ENCODE data around the gene YTHDF2.
A peak's percentile ranks its signal among the peaks of the same experiment; 100 is the strongest.
"Not testable (repeated sequence)": the region's sequence is repeated elsewhere in the genome, so short reads cannot be mapped to it uniquely, and the experiment has no call there.

Gene YTHDF2

DNA sequence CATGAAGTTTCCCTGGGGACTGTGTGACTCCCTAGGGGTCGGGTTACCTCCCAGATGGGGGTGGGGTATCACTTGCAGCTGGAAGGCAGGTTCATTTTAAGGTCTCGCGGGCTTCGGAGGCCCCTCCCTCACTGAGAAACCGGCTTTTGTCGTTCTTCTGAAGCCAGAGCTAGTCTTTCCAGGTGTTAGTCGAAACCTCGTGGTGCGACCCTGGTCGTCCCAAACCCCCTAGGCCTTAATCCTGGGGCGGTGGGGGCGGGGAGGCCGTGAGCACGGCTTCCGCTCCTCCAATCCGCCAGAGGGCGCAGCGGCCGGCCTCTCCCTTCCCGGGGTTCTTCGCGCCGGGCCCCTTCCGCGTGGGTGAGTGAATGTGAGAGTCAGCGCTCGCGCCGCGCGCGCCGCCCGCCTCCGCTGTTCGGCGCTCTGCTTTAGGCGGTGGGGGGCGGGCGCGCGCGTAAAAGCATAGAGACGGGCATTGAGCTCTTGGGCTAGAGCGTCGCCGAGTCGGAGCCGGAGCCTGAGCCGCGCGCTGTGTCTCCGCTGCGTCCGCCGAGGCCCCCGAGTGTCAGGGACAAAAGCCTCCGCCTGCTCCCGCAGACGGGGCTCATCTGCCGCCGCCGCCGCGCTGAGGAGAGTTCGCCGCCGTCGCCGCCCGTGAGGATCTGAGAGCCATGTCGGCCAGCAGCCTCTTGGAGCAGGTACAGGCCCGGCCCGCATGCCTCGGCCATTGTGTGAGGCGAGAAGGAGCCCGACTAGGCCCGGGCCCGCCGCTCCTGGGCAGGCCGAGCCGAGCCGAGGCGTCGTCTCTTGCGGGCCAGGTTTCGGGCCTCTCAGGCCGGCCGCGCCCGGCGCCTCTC, at the start of gene YTHDF2:
TSS of gene YTHDF2 (plus strand) at position 491 of the 857 bp plus-strand sequence. CDS start at position 672, 181 bp downstream.
- DNase-seq = peak; percentile 97 to 98

DNA sequence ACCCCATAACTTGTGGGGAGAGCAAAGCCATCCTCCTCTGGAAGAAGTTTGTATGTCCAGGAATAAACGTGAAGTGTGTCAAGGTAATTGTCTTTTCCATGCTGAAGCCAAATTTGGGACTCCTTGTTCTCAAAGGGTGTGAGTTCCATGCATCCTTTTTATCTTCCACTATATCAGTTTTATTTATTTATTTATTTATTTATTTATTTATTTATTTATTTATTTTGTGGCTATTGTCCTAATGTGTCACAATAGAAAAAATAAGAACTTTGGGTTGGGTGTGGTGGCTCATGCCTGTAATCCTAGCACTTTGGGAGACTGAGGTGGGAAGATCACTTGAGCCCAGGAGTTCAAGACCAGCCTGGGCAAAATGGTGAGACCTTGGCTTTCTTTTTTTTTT, 45.1 kb upstream of the YTHDF2 start:
- DNase-seq = not testable (repeated sequence)

DNA sequence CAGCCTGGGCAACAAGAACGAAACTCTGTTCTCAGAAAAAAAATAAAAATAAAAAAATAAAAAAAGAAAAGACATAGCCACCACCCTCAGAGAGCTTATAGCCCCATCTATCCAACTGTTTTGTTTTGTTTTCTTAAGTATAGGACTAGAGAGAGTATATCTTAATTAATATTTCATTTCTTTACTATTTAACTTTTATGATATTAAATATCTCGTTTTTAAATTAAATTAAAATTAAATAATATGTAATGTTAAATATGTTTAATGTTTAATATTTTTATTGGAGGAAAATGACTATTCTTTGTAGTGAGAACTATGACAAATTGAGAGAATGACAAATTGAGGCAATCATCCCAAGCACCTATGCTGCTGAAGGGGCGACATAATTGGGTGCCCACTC, 33.1 kb upstream of the YTHDF2 start:
- no peak for DNase-seq

DNA sequence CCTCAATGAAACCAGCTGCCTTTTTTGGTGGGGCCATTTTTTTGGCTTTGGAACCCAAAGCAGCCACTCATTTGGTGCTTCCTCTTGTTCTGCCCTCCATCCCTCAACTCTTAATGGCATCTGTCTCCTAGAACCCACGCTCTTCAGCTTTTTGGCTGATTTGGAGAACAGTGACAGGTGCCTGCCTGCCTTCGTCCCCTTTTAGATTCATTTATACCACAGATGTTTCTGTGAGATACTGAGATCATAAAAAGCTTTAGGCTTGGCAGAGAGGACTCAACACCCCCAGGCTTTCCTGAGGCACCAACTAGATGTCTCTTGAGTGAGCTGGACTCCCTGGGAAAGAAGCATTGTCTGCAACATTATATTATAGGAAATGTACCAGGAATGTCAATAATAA, 20.4 kb upstream of the YTHDF2 start:
- no peak for DNase-seq

DNA sequence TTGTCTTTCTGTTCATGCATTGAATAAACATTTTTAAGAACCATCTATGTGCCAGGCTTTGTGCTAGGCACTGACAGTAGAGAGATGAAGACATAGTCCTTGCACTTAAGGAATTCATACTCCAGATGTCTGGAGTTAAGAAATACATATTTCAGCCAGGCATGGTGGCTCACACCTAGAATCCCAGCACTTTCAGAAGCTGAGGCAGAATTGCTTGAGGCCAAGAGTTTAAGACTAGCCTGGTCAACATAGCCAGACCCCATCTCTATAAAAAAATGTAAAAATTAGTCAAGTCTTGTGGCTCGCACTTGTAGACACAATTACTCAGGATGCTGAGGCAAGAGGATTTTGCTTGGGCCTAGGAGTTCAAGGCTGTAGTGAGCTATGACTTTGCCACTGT, 18.6 kb upstream of the YTHDF2 start:
- DNase-seq = no peak

DNA sequence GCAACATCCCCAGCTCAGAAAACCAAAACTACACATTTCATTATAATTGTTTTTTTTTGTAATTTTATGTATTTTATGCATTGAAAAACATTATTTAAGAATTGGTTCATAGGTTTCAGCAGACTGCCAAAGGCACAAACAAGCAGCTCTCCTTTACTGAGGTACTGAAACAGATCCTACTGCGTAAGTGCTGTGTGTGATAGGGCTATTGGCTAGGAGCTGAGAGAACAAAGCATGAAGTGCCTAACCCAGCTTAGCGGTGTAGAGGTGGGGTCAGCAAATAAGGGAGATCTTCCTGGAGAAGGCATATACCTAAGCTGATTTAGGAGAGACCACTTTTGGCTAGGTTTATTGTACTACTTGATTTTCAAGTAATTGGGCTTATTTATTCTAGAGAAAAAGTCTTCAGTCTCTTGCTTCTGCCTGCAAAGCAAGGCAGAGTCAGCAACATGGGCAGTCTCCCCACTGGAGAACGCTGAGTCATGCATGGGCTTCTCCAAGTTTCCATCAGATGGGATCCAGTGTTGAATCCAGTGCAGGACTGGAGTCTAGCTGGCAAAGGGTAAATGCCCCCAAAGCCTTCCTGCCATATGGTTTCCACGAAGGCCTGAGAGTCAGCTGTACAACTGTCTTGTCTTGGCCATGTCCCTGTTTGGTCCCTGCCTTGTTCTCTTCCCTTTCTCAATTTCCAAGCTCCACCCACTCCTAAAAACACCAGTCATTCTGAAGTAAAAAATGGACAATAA, 18.0 kb upstream of the YTHDF2 start:
- DNase-seq = no peak

DNA sequence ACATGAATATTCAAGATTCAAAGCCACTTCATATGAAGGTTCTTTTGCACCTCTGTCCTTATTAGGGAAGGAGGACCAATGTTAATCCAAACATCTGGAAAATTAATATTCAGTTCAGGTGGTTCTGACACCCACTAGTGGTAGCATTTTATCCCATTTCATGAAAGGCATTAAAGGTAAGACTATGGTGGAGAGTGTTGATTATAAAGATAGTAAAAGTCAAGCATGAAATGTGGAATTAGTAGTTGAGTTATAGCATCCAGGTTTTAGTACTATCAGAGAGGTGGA, 17.5 kb upstream of the YTHDF2 start:
- no peak for DNase-seq

DNA sequence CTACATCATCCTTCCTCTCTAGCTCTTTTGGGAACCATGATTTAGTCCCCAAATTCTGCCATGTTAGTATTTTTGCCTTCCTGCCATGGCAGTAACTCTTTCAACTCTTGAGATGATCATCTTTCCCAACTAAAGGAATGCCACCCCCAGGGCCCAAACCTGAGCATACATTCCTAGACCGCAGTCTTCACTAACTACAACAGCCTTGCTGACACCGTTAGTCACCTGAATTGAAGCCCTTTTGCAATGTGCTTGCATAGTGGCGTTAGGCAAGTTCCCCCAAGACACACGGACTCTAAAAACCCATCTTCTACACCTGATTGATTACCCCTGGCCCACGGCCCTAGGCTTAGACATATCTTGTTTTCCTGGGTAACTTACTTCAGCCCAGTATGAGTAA, 16.4 kb upstream of the YTHDF2 start:
- DNase-seq = no peak

DNA sequence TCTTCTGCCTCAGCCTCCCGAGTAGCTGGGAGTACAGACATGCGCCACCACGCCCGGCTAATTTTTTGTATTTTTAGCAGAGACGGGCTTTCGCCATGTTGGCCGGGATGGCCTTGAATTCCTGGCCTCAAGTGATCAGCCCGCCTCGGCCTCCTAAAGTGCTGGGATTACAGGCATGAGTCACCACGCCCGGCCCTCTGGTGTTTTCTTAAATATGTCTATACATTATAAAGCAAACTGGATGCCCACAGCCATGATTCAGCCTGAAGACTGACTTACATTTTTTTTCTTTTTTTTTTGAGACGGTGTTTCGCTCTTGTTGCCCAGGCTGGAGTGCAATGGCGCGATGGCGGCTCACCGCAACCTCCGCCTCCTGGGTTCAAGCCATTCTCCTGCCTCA, 14.8 kb upstream of the YTHDF2 start:
- not testable (repeated sequence) for DNase-seq

DNA sequence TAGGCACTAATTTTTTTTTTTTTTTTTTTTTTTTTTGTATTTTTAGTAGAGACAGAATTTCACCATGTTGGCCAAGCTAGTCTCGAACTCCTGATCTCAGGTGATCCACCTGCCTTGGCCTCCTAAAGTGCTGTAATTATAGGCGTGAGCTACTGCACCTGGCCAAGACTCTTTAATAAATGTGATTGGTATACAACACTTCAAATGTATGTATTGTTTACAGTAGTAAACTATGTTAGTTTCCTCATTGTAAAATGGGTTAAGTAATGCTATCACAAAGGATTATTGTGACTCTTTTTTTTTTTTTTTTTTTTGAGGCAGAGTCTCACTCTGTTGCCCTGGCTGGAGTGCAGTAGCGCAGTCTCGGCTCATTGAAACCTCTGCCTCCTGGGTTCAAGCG, 11.4 kb upstream of the YTHDF2 start:
- DNase-seq = not testable (repeated sequence)

DNA sequence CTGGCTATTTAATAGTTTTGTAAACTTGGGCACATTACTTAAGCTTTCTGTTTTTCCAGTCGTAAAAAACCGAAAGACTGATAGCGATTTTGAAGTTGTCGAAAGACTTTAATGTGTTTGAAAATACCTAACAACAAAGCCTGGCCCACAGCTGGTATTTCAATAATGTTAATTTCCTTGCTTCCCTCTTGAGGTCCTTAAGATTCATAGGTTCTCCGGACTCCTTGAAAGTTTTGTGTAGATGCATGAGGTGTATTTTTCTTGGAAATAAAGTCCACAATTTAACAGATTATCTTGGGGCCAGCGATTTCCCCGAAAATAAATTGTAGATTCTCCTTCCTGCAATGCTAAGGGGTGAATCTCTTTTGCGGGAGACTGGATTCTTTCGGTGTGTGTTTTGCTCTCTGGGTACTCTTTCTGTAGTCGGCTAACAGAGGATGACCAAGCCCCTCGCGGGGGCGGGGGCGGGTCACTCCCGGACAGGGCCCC, 735 bp upstream of the YTHDF2 start:
- no peak for DNase-seq

DNA sequence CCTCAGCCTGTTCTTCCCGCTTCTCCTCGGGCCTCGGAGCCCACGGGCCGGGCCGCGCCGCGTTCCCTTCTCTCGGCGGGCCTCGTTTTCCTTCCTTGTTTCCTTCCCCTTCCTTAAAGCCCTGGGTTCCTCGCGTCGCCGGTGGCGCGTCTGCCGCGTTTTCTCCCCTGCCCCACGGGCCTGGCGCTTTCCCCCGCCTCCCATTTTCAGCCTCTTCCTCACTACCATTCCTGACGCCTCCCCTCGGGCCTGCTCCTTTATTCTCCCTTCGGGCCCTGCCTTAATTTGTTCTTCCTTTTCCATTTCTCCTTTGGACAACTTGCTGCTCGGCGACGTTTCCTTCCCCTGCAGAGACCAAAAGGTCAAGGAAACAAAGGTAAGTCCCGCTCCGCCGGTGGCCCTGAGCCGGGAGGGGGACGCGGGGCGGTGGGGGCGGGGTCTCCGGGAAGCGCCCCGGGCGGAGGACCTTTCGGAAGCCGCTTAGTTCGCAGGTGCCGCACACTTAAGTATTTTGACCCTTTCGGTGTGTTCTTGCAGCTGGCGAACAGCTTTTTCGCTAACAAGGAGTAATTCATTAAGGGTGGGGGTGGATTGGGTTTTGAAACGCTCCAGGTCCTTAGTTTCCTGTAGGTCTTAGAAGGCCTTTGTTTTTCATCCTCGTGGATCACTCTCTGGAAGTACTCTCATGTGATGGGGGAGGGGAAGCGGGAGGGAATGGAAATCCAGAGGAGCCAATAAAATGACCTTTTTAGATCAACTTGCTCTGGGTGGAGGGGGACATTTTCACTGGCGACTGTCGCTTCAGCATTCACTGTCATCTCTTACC, 780 bp downstream of the YTHDF2 start:
- DNase-seq = peak; percentile 38 to 66

DNA sequence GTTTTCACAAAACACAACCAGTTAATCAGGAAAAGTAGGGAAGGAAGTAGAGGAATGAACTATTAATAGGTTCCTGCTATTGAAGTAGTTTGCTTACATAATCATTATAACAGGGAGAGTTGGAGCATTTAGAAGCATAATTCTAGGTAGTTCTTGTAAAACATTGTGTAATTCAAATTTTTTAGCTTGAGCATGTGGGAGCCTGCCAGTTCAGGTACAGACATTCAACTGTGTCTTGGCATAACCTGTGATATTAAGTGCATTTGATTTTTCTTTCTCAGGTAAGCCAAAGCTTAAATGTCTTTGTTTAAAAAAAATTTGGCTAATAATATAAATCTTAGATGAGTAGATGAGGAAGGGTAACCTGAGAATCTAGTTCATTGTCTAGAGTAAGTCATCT, 3.4 kb downstream of the YTHDF2 start:
- DNase-seq = no peak

DNA sequence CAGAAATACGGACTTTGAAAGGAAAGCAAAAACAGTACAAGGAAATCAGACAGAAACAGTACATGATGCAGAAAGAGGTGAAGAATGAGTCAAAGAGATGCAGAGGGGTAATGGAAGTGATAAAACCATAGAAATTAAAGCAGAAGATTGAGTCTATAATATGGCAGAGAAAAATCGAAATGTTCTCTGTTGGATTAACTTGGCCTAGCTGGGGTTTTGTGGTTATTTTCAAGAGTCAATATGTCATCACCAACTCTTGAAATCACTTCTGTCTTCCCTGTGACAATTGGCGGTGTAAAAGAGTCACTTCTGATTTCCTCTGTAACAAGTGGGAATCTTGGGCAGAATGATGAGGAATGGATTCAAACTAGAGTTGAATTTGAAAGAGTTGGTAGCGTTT, 7.4 kb downstream of the YTHDF2 start:
- no peak for DNase-seq

DNA sequence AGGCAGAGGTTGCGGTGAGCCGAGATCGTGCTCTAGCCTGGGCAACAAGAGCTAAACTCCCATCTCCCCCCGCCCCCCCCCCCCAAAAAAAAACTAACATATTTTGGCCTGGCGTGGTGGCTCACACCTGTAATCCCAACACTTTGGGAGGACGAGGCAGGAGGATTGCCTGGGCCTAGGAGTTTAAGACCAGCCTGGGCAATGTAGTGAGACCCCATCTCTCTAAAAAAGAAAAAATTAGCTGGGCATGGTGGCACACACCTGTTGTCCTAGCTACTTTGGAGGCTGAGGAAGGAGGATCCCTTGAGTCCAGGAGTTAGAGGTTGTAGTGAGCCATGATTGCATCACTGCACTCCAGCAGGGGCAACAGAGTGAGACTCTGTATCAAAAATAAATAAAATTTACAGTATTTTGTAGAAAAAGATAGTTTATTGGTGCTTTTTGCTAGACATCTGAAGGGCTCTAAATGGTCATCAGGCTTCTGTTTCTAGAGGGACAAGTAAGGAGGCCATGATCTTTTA, 9.0 kb downstream of the YTHDF2 start:
- no peak for DNase-seq

DNA sequence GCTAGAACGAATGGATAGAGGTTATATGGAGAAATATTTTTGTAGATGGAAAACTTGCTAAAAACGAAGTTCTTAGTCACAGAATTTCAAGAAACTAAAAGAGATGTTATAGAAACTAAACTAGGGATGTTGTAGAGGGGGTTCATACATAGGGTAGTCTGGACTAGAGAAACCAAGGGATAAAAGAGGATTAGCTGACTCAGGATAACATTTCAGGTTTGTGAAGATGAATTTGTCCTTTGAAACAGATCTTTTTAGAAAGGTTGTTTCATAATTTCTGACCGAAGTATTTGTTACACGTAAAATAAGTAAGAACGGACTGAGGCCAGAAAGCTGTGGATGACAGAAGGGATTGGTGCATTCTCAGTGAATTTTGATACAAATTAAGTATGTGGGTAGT, 13.6 kb downstream of the YTHDF2 start:
- DNase-seq = no peak

DNA sequence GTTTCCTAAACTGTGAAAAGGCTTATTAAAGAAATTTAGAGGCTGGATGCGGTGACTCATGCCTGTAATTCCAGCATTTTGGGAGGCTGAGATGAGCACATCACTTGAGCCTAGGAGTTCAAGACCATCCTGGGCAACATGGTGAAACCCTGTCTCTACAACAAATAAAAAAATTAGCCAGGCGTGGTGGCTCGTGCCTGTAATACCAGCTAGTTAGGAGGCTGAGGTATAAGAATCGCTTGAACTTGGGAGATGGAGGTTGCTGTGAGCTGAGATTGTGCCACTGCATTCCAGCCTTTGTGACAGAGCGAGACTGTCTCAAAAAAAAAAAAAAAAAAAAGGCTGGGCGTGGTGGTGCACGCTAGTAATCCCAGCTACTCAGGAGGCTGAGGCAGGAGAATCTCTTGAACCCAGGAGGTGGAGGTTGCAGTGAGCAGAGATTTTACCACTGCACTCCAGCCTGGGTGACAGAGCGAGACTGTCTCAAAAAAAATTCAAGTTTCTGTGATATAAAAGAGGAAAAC, 14.1 kb downstream of the YTHDF2 start:
- not testable (repeated sequence) for DNase-seq

DNA sequence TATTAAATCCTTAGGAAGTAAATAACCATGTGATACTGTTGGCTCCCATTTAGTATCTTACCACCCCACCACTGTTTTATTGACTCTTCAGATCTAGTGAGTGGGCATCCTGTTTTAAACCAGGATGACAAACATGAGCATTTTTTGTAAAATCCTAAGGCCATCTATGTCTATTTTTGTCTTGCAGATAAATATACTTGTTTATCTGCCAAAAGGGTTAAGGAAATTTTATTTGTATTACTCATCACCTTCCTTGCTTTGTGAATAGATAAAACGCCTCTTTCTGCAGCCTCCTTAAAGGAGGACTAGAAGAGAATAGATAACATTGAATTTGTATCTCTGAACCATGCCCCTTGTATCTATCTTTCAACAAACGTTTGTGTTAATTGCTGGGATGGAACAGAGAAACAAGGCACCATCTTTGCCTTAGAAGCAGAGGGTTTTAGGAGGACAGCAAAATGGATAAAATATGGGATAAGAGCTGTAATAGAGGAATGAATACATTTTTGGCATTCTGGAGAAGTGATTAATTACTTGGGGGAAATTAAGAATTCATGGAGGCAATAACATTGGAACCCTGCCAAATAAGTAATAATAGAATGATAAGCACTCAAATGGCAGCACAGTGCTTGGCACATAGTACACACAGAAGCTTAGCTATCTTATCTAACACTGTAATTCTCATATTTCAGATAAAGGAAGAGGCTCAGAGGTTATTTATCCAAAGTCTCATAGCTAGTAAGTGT, 14.7 kb downstream of the YTHDF2 start:
- DNase-seq = no peak

DNA sequence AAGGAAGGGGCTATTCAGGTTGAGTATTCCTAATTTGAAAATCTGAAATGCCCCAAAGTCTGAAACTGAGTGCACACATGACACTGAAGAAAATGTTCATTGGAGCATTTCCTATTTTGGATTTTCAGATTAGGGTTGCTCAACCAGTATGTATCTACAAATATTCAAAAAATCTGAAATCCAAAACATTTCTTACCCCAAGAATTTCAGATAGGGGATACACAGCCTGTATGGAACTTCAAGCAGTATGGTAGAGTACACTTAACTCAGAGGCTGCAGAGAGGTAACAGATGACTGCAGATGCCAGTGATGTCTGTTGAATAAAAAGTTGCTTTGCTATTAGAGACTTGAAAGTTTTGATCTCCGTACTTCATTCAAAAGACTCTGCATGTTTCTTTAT, 19.0 kb downstream of the YTHDF2 start:
- DNase-seq = no peak

DNA sequence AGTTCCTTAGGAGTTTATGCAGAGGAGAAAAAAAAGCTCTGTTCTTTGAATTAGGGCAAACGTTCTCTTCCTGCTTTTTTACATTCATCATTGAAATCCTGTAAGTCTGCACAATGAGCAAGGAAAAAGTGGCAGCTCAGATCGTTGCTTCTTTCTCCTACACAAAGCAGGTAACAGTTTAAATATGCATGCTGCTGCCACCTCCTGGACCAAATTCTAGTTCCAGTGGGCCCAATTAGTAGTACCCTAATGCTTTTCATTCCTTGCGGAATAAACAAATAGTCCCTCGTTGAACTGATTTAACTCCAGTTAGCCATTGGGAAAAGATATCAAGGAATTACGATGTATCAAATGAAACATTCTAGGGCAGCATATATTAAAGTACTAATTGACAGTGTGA, 20.1 kb downstream of the YTHDF2 start:
- peak in 1 of 2 donors; percentile 35 for DNase-seq

DNA sequence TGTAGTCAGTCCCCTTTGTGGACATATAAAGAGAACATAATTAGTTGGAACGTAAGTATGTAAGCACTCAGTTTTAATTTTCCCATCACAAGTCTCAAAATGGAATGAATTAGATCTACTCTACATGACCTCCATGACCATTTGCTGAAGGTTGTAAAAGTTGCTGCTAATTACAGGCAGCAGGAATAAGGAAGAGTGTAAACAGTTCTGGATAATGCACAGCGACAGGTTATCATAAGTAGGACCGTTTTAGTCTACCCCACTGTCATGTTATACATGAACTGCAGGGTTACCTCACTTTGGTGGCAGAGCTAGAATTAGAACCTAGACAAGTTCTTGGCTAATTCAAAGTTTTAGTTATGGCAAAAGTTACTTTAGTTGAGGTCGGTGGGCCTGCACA, 21.7 kb downstream of the YTHDF2 start:
- DNase-seq = no peak

DNA sequence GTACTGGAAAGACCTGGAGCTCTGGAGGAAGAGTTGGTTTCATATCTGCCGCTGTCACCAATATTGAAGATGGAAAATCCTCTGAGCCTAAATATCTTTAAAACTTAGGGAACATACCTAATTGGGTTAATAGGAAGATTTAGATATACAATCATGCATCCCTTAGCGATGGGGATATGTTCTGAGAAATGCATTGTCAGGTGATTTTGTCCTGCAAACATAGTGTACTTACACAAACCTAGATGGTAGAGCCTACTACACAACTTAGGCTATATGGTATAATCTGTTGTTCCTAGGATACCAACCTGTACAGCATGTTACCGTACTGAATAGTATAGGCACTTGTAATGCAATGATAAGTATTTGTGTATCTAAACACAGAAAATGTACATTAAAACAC, 22.5 kb downstream of the YTHDF2 start:
- no peak for DNase-seq

Measured in CD4-positive, alpha-beta T cell treated with Interferon alpha-2 for 1 hour (primary cell).